Measurements from ENCODE around the gene DGCR2.

DNA sequence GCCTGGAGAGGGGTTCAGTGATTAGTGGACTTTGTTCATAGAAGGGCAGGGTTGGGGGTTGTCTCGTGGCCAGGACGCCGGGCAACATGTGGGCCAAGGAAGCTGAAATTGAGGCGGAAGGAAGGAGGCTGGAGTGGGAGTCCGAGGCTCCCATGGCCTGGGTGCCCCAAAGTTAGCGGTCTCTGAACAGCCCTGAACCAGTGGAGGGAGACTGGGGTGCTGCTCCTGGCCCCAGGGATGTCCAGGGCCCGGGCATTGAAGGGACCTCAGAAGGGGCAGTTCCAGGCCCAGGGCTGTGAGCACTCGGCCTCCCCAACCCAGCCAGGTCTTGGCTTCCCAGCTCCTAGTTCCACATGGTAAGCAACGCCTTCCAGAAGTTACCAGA lies 126.9 kb downstream of the DGCR2 start:
- no peak for TF ChIP-seq POLR2A (IDR thresholded peaks at IDR 0.05)
- TF ChIP-seq, protein P1, sequence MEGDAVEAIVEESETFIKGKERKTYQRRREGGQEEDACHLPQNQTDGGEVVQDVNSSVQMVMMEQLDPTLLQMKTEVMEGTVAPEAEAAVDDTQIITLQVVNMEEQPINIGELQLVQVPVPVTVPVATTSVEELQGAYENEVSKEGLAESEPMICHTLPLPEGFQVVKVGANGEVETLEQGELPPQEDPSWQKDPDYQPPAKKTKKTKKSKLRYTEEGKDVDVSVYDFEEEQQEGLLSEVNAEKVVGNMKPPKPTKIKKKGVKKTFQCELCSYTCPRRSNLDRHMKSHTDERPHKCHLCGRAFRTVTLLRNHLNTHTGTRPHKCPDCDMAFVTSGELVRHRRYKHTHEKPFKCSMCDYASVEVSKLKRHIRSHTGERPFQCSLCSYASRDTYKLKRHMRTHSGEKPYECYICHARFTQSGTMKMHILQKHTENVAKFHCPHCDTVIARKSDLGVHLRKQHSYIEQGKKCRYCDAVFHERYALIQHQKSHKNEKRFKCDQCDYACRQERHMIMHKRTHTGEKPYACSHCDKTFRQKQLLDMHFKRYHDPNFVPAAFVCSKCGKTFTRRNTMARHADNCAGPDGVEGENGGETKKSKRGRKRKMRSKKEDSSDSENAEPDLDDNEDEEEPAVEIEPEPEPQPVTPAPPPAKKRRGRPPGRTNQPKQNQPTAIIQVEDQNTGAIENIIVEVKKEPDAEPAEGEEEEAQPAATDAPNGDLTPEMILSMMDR (IDR thresholded peaks at IDR 0.05): no peak

Data from adrenal gland (tissue), 5 donors.